Measurements from ENCODE around the gene SECTM1.

The SECTM1 gene

GRCh38 chr17:82328141-82328993 is 5.2 kb downstream of the SECTM1 start:
- DNase-seq (ENCODE audit: low spot score), result no peak

GRCh38 chr17:82327757-82328140 is 5.8 kb downstream of the SECTM1 start:
- no peak for DNase-seq (ENCODE audit: low spot score)

GRCh38 chr17:82327289-82327688 is 6.3 kb downstream of the SECTM1 start:
- DNase-seq (ENCODE audit: low spot score), result no peak

GRCh38 chr17:82325286-82326180 is 8.0 kb downstream of the SECTM1 start:
- no peak for DNase-seq (ENCODE audit: low spot score)

GRCh38 chr17:82324566-82325285 is 8.8 kb downstream of the SECTM1 start:
- DNase-seq (ENCODE audit: low spot score), result no peak

- DNase-seq (ENCODE audit: low spot score), result no peak
Measured at GRCh38 chr17:82323514-82324234, 9.9 kb downstream of the SECTM1 start.

GRCh38 chr17:82322526-82323453 is 10.8 kb downstream of the SECTM1 start:
- DNase-seq (ENCODE audit: low spot score), result no peak

GRCh38 chr17:82321947-82322466 is 11.6 kb downstream of the SECTM1 start:
- DNase-seq (ENCODE audit: low spot score), result no peak

- DNase-seq (ENCODE audit: low spot score), result no peak
Measured at GRCh38 chr17:82320956-82321927, 12.3 kb downstream of the SECTM1 start.

- DNase-seq (ENCODE audit: low spot score), result no peak
Measured at GRCh38 chr17:82320140-82320840, 13.3 kb downstream of the SECTM1 start.

- no peak for DNase-seq (ENCODE audit: low spot score)
Measured at GRCh38 chr17:82319619-82320062, 13.9 kb downstream of the SECTM1 start.

- no peak for DNase-seq (ENCODE audit: low spot score)
Measured at GRCh38 chr17:82318772-82319606, 14.6 kb downstream of the SECTM1 start.

GRCh38 chr17:82318169-82318498 is 15.4 kb downstream of the SECTM1 start:
- DNase-seq (ENCODE audit: low spot score), result no peak

GRCh38 chr17:82317394-82318168 is 16.0 kb downstream of the SECTM1 start, which contains the start of gene CD7:
CD7 (minus strand) TSS chr17:82317608; CDS start chr17:82317495, 113 bp downstream.
- DNase-seq (ENCODE audit: low spot score), result no peak

GRCh38 chr17:82316651-82317393 is 16.7 kb downstream of the SECTM1 start:
- no peak for DNase-seq (ENCODE audit: low spot score)
